IMR-90 (cell line): ENCODE results near the gene AMOTL1.

Experiments used
- CTCF ChIP-seq: conservative IDR thresholded peaks from 2 replicates; pipeline ENCODE4 v1.5.1; 2012; ENCODE audit warnings: mild to moderate bottlenecking, low read depth, low read length, improper control_type of control experiment
- ELK1 ChIP-seq: fragments of 150-350 bp; IDR thresholded peaks from 2 replicates; pipeline ENCODE4 v1.6.1; 2016; ENCODE audit warnings: low read depth, mild to moderate bottlenecking, low read length, moderate library complexity, borderline replicate concordance
- MAZ ChIP-seq: IDR thresholded peaks from 2 replicates; pipeline ENCODE4 v1.6.1; 2012; ENCODE audit warnings: low read depth, mild to moderate bottlenecking, low read length, improper control_type of control experiment, moderate library complexity, borderline replicate concordance
- NFE2L2 ChIP-seq: fragments of 150-350 bp; IDR thresholded peaks from 2 replicates; pipeline ENCODE4 v1.6.1; 2016; ENCODE audit warnings: low read depth, mild to moderate bottlenecking, low read length
- POLR2A ChIP-seq: IDR thresholded peaks from 2 replicates; pipeline ENCODE4 v1.6.1; 2012; ENCODE audit warnings: mild to moderate bottlenecking, low read depth, low read length
- RFX5 ChIP-seq: IDR thresholded peaks from 2 replicates; pipeline ENCODE4 v1.8.0; 2012; ENCODE audit warnings: low read depth, mild to moderate bottlenecking, low read length, moderate library complexity
- USF2 ChIP-seq: fragments of 150-350 bp; IDR thresholded peaks from 2 replicates; pipeline ENCODE4 v1.6.1; 2017; ENCODE audit warnings: mild to moderate bottlenecking, antibody characterized with exemption, low read length, low read depth

- TF ChIP-seq CTCF (peak; percentile 52), MAZ (peak; percentile 30; the same call in 1 of the 2 replicates), POLR2A (0 out of 2 replicates have a peak, but pooled peaks have one; percentile 21), ELK1 (no peak), NFE2L2 (no peak), USF2 (peak; percentile 72), RFX5 (no peak)
Measured at GRCh38 chr11:94876645-94877442, 108.7 kb downstream of the AMOTL1 start.
